Testis (tissue), 2 donors: ENCODE data around the gene TAS2R19.
"Not testable (repeated sequence)": the region's sequence is repeated elsewhere in the genome, so short reads cannot be mapped to it uniquely, and the experiment has no call there.

Source experiments
- POLR2A ChIP-seq: fragments of 450-650 bp; IDR thresholded peaks from one replicate; pipeline ENCODE4 v1.6.1; 2017; ENCODE audit warnings: antibody characterized with exemption, mild to moderate bottlenecking, moderate library complexity
- TF ChIP-seq, protein P1 (sequence below), 3 experiments: fragments of 450-650 bp in 2 of 3; fragments of 200-600 bp in 1 of 3; sonication (generic) in 1 of 3; IDR thresholded peaks; one replicate each; pipeline ENCODE4 v1.5.1; 2016 to 2019; ENCODE audit warnings: antibody characterized with exemption in 3 of 3, mild to moderate bottlenecking in 2 of 3, moderate library complexity in 1 of 3

- TF ChIP-seq, protein P1, sequence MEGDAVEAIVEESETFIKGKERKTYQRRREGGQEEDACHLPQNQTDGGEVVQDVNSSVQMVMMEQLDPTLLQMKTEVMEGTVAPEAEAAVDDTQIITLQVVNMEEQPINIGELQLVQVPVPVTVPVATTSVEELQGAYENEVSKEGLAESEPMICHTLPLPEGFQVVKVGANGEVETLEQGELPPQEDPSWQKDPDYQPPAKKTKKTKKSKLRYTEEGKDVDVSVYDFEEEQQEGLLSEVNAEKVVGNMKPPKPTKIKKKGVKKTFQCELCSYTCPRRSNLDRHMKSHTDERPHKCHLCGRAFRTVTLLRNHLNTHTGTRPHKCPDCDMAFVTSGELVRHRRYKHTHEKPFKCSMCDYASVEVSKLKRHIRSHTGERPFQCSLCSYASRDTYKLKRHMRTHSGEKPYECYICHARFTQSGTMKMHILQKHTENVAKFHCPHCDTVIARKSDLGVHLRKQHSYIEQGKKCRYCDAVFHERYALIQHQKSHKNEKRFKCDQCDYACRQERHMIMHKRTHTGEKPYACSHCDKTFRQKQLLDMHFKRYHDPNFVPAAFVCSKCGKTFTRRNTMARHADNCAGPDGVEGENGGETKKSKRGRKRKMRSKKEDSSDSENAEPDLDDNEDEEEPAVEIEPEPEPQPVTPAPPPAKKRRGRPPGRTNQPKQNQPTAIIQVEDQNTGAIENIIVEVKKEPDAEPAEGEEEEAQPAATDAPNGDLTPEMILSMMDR (IDR thresholded peaks at IDR 0.05) = not testable (repeated sequence)
- not testable (repeated sequence) for TF ChIP-seq POLR2A
These were observed 18.9 kb upstream of the TAS2R19 start for GRCh38 chr12:11041366-11041765.
